Measurements from ENCODE around the gene CYFIP1.

The CYFIP1 gene

DNA sequence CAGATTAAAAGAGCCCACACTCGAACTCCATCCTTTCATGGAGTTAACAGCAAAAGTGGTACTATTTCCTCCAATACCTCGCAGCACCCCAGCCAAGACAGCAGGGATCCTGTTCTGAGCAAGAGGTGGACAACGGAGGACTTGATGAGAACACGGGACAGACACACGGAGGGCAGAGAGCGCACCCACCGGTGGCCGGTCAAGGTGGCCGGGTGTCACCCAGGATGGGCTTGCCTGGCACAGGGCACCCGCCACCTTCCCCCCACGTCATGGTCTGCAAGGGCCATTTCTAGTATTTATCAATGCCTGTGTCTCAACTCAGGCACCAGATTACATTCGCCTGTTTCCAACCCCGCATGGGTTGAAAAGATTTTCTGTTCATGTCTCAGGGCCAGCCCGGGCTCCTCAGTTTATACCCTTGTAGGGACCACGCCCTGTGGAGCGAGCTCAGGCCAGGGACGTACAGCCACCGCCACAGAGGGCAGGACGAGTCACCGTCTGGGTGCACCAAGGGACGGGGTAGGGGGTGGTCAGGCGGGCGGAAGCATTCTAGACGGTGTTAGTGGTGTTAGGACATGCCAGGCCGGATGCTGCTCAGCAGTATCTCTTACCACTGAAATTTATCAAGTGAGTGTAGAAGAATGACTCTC lies 64.2 kb downstream of the CYFIP1 start:
- DNase-seq = no peak

DNA sequence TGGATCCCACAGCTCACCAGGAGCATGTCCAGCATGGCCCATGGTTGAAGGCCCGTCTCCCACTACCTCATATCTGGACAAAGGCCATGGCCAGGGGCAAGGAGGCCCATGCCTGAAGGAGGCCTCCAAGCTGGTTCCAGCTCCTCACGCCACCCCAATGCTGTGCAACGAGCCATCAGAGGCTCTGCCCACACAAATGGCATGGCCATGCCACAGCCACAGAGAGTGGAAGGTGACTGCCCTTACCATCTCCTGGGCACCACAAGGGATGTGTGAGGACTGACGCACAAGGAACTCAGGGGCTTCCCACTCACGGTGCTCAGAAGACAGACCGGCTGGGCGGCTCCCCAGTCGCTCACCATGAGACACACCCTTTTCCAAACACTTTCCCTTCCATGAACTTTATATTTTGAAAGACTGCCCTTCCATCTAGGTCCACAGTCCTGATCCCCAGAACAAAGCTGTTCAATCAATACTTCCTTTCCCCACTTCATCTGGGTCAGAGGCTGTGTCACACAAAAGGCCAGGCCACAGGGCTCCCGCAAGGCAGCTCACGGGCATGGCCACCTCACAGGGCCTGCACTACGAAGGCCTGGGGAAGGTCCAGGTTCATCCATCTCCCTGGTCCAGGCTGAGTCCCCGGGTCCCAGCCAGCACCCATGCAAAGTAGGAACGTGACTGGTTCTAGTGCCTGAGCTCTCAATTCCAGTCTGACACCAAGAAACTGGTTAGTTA lies 66.4 kb downstream of the CYFIP1 start:
- DNase-seq = no peak

DNA sequence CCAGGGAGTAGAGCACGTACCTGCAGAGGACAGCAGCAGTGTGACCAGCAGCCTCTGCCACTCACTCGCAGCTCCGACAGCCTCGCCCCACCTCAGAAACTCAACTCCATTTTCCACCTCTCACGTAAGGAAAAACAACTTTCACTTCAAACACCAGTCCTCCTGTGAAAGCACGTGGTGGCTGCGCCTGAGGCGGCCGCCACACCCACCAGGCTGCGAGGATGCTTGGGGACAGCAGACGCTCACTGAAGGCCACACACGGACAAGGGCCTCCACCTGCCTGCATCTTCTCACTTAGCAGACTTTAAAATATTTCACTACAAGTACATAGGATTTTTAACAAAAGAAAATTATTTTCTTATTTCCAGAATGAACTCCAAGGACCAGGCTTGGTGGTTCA lies 67.9 kb downstream of the CYFIP1 start:
- DNase-seq = no peak

DNA sequence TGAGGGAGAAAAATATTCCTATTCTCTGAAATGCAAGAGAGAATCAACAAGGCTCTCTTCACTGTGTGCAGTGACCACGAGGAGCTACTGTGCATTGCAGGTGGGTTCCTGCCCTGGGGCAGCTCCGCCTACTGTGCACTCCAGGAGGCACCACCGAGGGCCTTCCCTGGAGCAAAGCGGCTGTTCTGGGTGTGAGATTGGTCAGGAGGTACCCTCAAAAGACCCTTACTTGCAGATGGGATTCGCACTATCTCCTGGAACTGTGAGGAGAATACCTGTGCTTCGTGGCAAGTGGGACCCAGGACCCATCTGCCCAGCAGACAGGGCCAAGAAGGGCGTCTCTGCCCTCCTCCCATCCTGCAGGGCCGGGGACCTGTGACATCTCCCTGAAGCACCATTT lies 68.9 kb downstream of the CYFIP1 start:
- DNase-seq = no peak

DNA sequence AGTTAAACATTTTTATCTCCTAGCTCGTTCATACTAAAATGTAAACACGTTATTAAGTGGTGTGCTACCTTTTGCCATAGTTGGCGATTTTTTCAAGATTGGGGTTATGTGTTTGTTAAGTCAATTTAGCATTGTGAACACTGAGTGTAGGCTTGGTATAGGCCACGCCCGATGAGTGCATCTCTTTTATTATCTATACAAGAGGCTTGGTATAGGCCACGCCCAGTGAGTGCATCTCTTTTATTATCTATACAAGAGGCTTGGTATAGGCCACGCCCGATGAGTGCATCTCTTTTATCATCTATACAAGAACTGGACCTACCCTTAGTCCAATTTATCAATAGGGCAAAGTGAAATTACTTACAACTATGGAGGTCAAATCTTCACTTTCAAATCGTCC lies 71.3 kb downstream of the CYFIP1 start:
- DNase-seq = no peak

DNA sequence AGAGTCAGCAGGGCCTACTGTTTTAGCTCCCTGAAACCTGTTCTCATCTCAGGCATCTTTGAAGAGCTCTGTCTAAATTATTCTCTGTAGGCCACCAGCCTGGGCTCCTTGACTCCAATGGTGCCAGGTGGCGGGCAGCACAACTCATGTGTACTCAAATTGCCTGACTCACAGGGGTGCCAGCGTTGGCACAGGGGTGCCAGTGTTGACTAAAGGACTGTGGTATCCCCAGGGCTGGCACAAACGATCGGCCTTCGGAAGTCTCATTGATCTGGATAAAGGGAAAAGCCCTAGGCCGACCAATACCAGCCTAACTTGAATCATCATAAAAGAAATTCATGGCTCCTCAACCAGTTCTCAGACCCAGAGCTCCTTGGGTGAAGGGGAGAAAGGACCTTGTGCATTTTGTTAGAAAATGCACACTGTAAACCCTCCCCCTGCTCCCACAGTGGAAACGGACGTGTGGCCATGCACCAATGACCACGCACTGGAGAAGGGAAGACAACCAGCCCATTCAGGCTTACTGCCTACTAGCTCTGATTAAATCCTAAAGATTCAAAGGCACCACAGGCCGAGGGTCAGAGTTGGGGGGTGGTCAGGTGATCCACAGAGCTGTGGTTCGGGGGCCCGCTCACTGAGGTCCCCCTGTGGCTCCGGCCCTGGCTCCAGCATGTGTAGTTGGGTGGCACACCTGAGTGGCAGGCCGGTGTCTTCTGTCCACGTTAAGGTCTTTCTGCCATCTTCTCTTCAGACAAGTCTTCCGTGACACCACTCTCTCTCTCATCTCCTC lies 72.8 kb downstream of the CYFIP1 start:
- no peak for DNase-seq

DNA sequence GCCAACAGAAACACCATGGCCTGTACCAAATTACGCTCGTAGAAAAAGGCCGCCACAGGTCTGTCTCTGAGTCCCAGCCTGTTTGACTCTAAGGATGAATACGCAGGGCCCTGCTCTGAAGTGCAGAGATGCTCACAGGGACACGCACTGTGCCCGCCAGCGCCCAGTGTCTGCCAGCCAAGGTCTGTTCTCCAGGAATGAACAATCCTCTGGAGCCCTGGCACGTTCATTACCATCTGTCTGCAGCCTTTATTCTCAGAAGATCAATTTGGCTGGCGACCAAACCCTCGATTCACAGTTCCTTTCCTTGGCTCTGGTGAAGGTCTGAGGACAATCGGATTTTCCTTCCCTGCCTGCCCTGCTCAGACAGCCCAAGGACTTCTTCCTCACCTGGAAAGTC lies 75.4 kb downstream of the CYFIP1 start:
- DNase-seq = no peak

DNA sequence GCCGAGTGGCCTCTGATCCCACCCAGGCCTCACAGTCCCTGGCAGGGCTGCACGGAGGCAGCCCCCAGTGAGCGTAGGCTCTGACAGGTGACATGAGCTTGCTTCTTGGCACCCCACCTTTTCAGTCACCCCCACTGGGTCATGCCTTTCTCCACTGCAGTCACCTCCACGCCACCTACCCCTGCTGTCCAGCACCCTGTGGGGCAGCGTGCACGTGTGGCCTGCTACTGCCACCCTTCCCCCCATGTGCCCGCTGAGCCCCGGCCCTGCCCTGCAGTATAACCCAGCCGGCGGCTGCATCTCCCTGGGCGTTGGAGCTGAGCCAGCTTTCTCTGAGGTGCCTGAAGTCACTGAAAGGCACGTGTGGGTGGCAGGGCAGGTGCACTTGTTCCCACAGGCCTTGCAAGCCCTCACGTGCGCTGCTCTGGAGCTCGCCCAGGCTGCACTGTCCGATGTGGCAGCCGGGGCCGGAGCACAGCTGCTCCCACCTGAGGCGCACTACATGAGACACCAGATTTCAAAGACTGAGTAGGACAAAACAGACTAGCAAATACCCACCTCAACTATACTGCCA lies 76.1 kb downstream of the CYFIP1 start:
- no peak for DNase-seq

DNA sequence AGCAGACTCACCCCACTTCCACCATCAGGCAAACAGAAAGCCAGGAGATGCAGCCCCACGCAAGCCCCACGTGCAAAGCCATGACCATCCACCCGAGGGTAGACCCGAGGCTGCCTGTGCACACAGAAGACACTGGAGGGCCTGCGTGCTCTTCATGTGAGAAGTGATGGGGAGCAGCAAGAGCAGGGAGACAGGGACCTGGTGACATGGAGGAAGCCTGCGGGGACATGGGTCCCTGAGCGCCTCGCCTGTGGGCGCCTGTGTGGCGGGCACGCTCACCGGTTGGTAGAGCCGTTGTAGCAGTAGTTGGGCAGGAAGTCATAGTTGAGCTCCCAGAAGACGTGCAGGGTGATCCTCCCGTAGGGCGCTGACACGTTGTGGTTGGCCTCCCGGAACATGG lies 76.7 kb downstream of the CYFIP1 start:
- DNase-seq = no peak

DNA sequence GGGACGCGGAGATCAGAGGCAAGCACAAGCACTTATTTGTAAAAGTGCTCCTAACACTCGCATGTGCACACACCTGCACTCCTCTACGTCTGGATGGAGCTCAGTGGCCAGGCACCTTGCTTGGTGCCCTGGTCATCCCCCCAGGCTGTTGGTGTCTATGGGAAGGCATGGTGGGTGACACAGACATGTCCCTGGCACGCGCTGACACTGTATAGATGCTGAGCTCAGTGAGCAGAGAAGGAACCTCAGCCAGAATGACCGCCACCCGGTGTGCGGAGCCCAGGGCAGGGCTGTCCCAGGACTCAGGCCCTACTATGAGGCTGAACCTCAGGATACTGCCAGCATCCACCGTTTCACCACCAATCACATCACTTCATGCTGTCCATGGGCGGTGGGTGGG lies 77.2 kb downstream of the CYFIP1 start:
- DNase-seq = no peak

DNA sequence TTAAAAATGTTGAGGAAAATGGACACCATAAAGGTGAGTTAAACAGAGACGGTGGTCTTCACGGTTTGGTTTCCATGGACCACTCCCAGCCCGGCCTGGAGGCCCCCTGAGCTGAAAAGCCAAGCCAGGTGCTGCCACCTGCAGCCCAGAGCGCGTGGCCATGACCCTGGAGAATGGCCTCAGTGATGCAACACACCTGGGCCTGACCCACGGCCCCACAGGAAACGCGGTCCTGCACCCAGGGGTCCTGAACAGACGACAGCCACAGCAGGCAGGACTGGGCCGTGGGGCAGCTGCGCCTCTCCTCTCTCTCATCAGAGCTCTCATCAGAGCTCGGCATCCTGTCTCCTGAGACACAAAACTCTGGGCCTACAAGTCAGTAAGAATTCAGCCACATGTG lies 77.6 kb downstream of the CYFIP1 start:
- DNase-seq = no peak

DNA sequence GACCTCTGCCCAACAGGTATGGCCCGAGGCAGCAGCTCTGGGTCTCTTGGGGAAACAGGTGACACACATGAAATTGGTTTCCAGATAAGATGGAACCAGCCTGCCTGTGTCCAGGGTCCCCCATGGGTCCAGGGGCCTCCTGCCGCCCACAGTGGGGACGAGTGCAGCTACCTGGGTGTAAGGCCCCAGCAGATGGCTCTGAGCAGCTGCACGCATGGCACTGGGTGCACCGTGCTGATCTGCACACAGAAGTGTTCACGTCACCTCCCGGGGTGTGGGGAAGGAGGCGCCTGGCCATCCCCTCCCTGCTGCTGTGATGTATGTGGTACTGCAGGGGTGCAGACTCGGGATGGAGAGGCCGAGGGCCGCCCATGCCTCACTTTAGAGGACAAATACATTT lies 78.1 kb downstream of the CYFIP1 start:
- no peak for DNase-seq

DNA sequence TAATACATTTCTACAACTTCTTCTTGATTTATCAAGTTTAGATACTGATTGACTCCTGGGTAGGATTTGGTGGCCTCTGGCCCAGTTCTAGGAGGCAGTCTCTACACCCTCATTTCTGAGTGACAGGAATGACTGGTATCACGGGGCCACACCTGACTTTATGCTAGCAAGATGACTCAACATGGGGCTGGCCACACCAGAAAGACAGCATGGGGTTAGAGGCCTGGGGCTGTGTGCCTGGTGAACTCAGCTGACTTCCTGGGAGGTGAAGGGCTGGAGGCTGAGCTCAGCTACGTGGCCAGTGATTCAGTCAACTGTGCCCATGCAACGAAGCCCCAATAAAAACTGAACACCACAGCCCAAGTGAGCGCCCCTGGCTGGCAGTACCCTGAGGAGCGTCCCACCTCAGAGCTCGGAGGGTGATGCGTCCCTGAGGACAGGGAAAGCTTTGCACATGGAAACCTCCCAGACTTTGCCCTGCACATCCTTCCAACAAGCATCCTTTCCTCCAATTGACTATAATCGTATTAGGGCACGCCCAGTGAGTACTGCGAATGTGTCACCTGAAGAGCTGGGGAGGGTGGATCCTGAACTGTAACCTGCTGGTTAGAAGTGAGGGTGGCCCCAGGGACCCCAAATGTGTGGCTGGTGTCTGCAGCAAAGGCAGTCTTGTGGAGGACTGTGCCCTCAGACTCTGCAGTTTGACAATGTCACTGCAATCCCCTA lies 84.5 kb downstream of the CYFIP1 start:
- DNase-seq = no peak

DNA sequence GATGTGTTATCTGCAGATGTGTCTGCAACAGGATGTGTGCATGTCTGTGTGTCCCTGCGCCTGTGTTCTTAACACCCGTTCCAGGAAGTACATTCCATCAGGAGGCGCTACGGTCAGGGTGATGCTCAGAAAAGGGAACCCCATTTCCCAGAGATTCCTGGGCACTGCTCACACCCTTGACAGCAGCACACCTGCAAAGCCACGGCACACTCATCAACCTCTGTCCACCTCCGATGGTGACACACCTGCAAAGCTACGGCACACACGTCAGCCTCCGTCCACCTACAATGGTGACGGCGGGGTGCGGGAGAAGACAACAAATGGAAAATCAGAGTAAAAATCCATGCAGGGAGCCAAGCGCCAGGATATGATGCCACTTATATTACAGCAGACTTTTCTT lies 86.3 kb downstream of the CYFIP1 start:
- DNase-seq = no peak

DNA sequence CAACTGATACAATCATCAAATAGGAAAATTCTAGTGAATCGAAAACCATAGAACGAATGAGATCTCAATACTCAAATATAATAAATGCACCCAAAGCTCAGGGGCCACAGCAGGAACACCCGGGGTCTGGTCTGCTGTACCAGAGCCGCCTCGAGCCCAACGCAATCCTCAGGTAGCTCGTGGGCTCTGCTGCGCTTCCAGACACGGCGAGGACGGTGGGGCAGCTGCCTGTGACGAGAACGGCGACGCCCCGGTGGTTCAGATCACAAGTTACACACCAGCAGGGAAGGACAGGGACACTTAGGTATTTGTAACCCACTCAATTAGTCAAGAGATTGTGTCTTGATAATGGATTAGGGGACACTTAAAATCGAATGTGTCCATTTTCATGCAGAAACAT lies 87.1 kb downstream of the CYFIP1 start:
- no peak for DNase-seq

DNA sequence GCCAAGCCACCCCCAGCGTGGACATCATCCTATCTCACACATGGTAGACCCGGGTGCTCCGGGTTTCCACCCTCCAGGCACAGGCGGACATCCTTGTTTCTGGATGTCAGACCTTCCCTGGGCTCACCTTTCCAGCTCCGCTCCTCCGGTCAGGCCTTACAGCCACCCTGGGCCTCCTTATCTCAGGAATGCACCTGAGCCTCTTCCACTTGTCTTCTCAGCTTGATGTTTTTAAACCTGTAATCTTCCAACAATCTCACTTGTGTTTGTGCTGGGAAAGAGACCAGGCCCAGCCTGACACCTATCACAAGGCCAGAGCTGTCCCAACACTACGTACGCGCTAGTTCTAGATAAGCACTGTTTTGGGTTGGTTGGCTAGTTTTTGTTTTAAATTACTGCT lies 87.8 kb downstream of the CYFIP1 start:
- DNase-seq = no peak

DNA sequence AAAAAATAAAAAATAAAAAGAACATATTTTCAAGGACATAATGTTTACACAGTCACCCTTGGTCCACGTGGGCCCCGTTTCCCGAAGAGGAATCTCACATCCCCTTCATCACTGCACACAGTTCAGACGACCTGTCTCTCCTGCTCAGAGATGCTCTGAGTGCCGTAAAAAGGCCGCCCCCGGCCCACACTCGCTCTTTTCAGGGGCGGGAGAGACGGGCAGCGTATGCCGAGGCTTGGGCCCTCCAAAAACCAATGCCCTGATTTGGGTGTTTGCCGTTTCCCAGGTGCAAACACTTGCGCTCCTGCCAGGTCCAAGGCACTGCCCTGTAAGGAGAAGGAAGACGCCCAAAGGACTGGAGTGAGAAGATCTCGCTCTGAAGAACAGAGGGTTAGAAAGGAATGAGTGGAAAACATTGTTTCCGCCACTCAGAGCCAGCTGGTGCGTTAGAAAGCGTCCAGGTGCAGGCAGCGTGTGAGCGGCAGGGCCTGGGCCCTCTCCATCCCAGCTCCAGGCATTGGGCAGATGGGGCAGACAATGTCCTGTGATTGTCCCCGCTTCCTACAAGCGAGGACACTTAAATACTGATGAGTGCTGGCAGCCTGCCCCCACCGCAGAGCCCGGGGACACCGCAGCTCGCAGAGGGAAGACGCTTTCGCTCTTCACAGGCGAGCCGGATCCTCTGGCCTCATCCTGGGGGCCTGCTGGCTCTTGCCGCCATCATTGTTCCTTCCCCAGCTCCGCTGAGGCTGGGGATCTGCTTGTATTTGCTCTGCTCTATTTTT lies 88.5 kb downstream of the CYFIP1 start:
- DNase-seq = no peak

DNA sequence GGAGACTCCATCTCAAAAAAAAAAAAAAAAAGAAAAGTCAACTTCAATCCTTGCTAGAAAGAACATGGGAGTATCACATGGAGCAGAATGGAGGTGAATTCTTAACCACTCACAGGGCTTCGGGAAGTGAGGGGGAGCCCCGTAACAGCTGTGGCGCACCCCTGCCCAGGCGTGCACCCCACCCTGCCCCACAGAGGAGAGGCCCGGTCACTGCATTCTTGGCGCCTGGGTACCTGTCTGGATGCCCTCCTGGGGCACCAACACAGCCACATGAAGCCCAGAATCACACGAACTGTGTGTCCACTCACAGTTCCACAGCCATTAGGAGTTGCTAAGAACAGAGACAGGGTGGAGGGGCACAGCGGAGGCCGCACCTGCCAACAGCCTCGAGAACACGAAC lies 89.9 kb downstream of the CYFIP1 start:
- no peak for DNase-seq

DNA sequence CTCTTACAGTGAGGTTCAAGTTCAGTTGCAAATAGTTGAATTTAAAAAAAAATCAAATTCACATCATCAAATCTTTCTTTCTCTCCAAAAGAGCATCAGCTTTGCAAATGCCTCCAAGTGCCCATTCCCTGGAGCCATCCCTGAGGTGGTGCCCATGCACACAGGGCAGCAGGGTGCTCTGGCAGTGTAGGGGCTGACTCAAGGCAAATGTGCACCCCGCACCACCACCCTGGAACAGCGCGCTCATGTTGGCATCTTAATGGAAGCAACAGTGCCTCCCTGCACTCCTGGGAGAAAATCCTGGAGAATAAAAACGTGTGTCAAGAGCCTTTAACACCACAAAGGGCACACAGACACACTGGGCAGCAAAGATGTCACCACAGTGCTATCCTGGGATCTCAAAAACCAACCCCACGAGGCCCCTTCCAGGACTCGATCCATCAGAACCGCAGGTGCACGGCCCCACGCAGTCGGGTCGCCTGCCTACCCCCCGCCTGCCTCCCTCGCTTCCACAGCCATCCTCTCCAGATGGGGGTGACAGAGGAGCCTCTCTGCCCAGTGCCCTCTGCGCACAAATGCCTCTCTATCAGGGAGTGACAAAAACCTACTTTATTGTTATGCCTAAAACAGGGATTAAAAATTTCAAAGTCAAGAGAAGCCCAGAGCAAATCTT lies 90.9 kb downstream of the CYFIP1 start:
- no peak for DNase-seq

DNA sequence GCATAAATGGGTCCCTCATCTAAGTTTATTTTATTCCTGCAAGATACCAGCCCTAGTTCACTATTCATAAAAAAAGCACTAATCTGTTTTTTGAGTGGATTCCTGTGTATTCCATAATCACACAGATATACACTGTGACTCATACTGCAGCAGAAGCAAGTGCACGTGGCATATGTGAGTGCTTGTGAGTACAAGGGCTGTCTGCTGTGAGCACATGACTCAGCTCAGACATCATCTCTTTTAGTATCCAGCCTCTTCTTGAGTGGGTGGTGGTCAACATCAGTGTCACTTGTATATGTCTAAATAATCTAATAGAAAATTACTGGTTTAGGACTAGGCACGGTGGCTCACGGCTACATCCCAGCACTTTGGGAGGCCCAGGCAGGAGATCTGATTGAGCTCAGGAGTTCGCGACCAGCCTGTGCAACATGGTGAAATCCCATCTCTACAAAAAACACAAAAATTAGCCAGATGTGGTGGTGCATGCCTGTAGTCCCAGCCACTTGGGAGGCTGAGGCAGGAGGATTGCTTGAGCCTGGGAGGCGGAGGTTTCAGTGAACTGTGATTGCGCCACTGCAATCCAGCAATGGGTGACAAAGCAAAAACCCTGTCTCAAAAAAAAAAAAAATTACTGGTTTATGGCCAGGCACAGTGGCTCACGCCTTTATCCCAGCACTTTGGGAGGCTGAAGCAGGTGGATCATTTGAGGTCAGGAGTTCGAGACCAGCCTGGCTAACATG lies 91.9 kb downstream of the CYFIP1 start:
- no peak for DNase-seq
